K562 (cell line): Measurements from ENCODE around the gene CLCN1. TPM values are rescaled to one million over a fixed set of nuclear protein-coding genes. Genes with fewer than 3 reads are reported as not detected.
A peak's percentile ranks its signal among the peaks of the same experiment; 100 is the strongest.

ENCODE experiments used
- ATAC-seq: fragments of 200-7000 bp; cut with Tn5 transposase; 3 replicates; pipeline ENCODE4 v1.9.1; 2020; ENCODE audit warnings: moderate library complexity
- BruUV-seq: library from RNA; stranded (reverse); fragments of 400-500 nt; replicated peaks from 2 replicates; lab custom pipeline; 2021; lab: Mats Ljungman, UMichigan
- CTCF ChIA-PET: fragments of 300-600 bp; formaldehyde crosslinking; extraction: SDS; loops from one replicate; lab custom pipeline; 2021; ENCODE audit warnings: low intra/inter-chr PET ratio; lab: Yijun Ruan, JAX
- POLR2A ChIA-PET: fragments of 300-600, 350-650 bp; sonication (Branson Sonifier 250); formaldehyde crosslinking; extraction: SDS; loops from one replicate; lab custom pipeline; 2021; ENCODE audit warnings: antibody characterized with exemption, inconsistent platforms; lab: Yijun Ruan, JAX
- DNase-seq, 4 experiments: peaks; one replicate each; pipeline versions ENCODE4 v3.0.0 to v3.0.0-alpha.2; 2011 to 2018; ENCODE audit warnings: low spot score in 3 of 4, mixed read lengths in 3 of 4; ENCODE audit errors: extremely low read depth in 1 of 4
- FAIRE-seq: peaks from 2 replicates; lab custom pipeline; 2011; peaks lifted over from hg19 to GRCh38; lab: Jason Lieb, UNC
- H2AFZ ChIP-seq: 2 replicates; pipeline ENCODE4 v1.6.0; 2011; ENCODE audit warnings: low read depth, low read length, control low read depth, inconsistent platforms
- H3K27ac ChIP-seq: fragments of 200-600 bp; 3 replicates; pipeline ENCODE4 v1.8.0; 2011; ENCODE audit warnings: low read depth, mild to moderate bottlenecking, control low read depth, inconsistent platforms, low read length, moderate library complexity, mixed read lengths; ENCODE audit errors: extremely low read depth
- H3K27me3 ChIP-seq, 2 experiments: fragments of 300-600 bp in 1 of 2; 2 replicates in 1 of 2; 3 replicates in 1 of 2; pipeline versions ENCODE4 v1.6.0 to v1.8.0; 2011; ENCODE audit warnings: inconsistent platforms in 2 of 2, low read length in 2 of 2, mild to moderate bottlenecking in 1 of 2, mixed read lengths in 1 of 2, moderate library complexity in 1 of 2; ENCODE audit not compliant: control insufficient read depth in 2 of 2, insufficient read depth in 2 of 2
- H3K36me3 ChIP-seq: fragments of 300-600 bp; 3 replicates; pipeline ENCODE4 v1.8.0; 2011; ENCODE audit warnings: mild to moderate bottlenecking, low read length, inconsistent platforms; ENCODE audit not compliant: control insufficient read depth, insufficient read depth
- H3K4me1 ChIP-seq, 2 experiments: fragments of 200-600 bp in 1 of 2; replicated peaks in 1 of 2; 2 replicates in 1 of 2; 3 replicates in 1 of 2; pipeline versions ENCODE4 v1.5.1 to v1.8.0; 2011; ENCODE audit warnings: inconsistent platforms in 2 of 2, low read length in 2 of 2, mild to moderate bottlenecking in 1 of 2, mixed read lengths in 1 of 2, moderate library complexity in 1 of 2; ENCODE audit not compliant: control insufficient read depth in 2 of 2, insufficient read depth in 2 of 2
- H3K4me2 ChIP-seq: 2 replicates; pipeline ENCODE4 v1.6.1; 2011; ENCODE audit warnings: low read length, control low read depth, inconsistent platforms, mixed read lengths; ENCODE audit not compliant: insufficient read depth
- H3K4me3 ChIP-seq: fragments of 200-600 bp; sonication (generic), shearing (Covaris generic); 2 replicates; pipeline ENCODE4 v1.5.1; 2016; ENCODE audit warnings: control low read depth, inconsistent platforms
- H3K79me2 ChIP-seq: fragments of 200-600 bp; 3 replicates; pipeline ENCODE4 v1.8.0; 2011; ENCODE audit warnings: low read length, inconsistent platforms; ENCODE audit not compliant: control insufficient read depth, insufficient read depth
- H3K9ac ChIP-seq, 2 experiments: 2 replicates each; pipeline versions ENCODE4 v1.6.0 to v1.6.1; 2011; ENCODE audit warnings: low read depth in 2 of 2, low read length in 2 of 2, control low read depth in 1 of 2, inconsistent platforms in 1 of 2, mild to moderate bottlenecking in 1 of 2, mixed read lengths in 1 of 2; ENCODE audit not compliant: insufficient read depth in 1 of 2
- H3K9me1 ChIP-seq: one replicate; pipeline ENCODE4 v1.6.0; 2011; ENCODE audit warnings: inconsistent platforms, mild to moderate bottlenecking, low read length, moderate library complexity; ENCODE audit not compliant: control insufficient read depth, insufficient read depth
- H3K9me3 ChIP-seq: replicated peaks from 2 replicates; pipeline ENCODE4 v1.5.1; 2011; ENCODE audit warnings: low read depth, low read length, inconsistent platforms; ENCODE audit not compliant: control insufficient read depth, insufficient read depth
- H4K20me1 ChIP-seq: replicated peaks from 2 replicates; pipeline ENCODE4 v1.6.1; 2011; ENCODE audit warnings: low read length, inconsistent platforms, mixed read lengths; ENCODE audit not compliant: control insufficient read depth, insufficient read depth
- HLTF ChIP-seq: fragments of 450-650 bp; IDR thresholded peaks from 2 replicates; pipeline ENCODE4 v1.6.1; 2016
- RFX7 ChIP-seq: fragments of 250-450 bp; sonication (Bioruptor Pico); IDR thresholded peaks from 2 replicates; pipeline ENCODE4 v1.5.1; 2021; ENCODE audit warnings: mild to moderate bottlenecking
- TOE1 ChIP-seq, 2 experiments: fragments of 450-650 bp in 1 of 2; sonication (generic) in 1 of 2; formaldehyde crosslinking in 1 of 2; IDR thresholded peaks; 2 replicates each; pipeline versions ENCODE4 v1.7.1 to v1.8.0; 2016 to 2022; ENCODE audit warnings: borderline replicate concordance in 2 of 2, mild to moderate bottlenecking in 2 of 2, antibody characterized with exemption in 1 of 2, inconsistent platforms in 1 of 2, low read depth in 1 of 2, missing genetic modification reagents in 1 of 2, moderate library complexity in 1 of 2
- ZNF507 ChIP-seq: conservative IDR thresholded peaks from 2 replicates; pipeline ENCODE4 v1.6.1; 2017; ENCODE audit warnings: missing genetic modification characterization, missing compliant biosample characterization
- ZZZ3 ChIP-seq: fragments of 450-650 bp; IDR thresholded peaks from 2 replicates; pipeline ENCODE4 v1.6.1; 2016; ENCODE audit warnings: antibody characterized with exemption, mild to moderate bottlenecking, moderate library complexity
- WGBS: fragments of 100-300 bp; shearing (Covaris generic); methylation state at CpG from one replicate; pipeline ENCODE4 v1.1.6; 2016; ENCODE audit warnings: low coverage, mixed read lengths; ENCODE audit not compliant: insufficient coverage; ENCODE audit errors: missing lambda C conversion rate; 5-methylcytosine and 5-hydroxymethylcytosine counted together
- in situ Hi-C: fragments of 300-500 bp; cut with MboI; formaldehyde crosslinking; loops from 4 replicates; pipeline ENCODE4 v1.15.0; 2018; ENCODE audit warnings: inconsistent platforms, mixed read lengths
- intact Hi-C: fragments of 100-400 bp; cut with micrococcal nuclease; formaldehyde crosslinking; loops from 2 replicates; pipeline ENCODE4 v1.14.2; 2022
- polyA plus RNA-seq, 8 experiments: library from polyadenylated mRNA; depleted of rRNA in 4 of 8; stranded (reverse) in 5 of 8; unstranded in 3 of 8; fragments of >200 nt; fragmentation: Nextera tagmentation in 2 of 8; fragmentation: Illumina TruSeq in 1 of 8; extraction: Ambion mirVana in 2 of 8; extraction: Trizol in 1 of 8; gene quantifications; 2 replicates each; pipeline versions ENCODE4 v1.2.1 to v1.2.3, GENCODE V29; 2011 to 2014; ENCODE audit warnings: inconsistent platforms in 1 of 8, missing spikeins in 1 of 8
- total RNA-seq, 7 experiments: library from RNA; depleted of rRNA in 6 of 7; stranded (reverse); fragments of >200 nt in 6 of 7; fragmentation: Illumina TruSeq in 2 of 7; extraction: Trizol in 2 of 7; gene quantifications; 2 replicates each; pipeline versions ENCODE4 v1.2.1 to v1.2.3, GENCODE V29; 2011 to 2021; ENCODE audit warnings: low replicate concordance in 1 of 7

The CLCN1 gene
- total and polyA plus RNA-seq, 9 of the 15 experiments (the other 6 are each of a cell fraction or from before 2014, with no cell fraction given) = 0.01 to 0.11 (median 0.04) TPM; not detected in 4

DNA sequence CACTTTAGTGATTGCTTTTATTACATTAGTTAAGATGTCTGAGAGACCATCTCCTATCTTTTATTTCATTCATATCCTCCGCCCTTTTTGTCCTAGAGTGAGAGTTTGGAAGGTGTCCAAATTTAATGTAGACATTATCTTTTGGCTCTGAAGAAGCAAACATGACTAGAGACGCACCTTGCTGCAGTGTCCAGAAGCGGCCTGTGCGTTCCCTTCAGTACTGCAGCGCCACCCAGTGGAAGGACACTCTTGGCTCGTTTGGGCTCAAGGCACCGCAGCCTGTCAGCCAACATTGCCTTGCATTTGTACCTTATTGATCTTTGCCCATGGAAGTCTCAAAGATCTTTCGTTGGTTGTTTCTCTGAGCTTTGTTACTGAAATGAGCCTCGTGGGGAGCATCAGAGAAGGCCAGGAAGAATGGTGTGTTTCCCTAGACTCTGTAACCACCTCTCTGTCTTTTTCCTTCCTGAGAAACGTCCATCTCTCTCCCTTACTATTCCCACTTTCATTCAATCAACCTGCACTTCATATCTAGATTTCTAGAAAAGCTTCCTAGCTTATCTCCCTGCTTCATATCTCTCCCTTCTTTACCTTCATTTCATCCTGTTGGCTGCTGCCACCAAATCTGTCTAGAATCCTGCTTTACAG, 10.4 kb upstream of the CLCN1 start (continued):
- TF ChIP-seq TOE1 (IDR thresholded peaks at IDR 0.05; ENCODE audit: borderline replicate concordance) (0 out of 2 replicates have a peak, but pooled peaks have one; percentile 37), TOE1 (CRISPR knock-in tag; IDR thresholded peaks at IDR 0.05; ENCODE audit: borderline replicate concordance, low read depth) (no peak)

- Histone ChIP-seq H3K4me1 (no peaks in the 10 kb centered on the region), H3K36me3 (peaks cover 48% of the 10 kb centered on the region), H3K4me3 (no peak overlapping the region), H3K27ac (no peak overlapping the region), H3K9me1 (no peaks in the 10 kb centered on the region), H2AFZ (no peak overlapping the region), H3K9me3 (no peaks in the 10 kb centered on the region), H3K4me2 (no peak overlapping the region), H3K79me2 (no peaks in the 10 kb centered on the region), H4K20me1 (peaks cover 12% of the 10 kb centered on the region; the same call in 1 of the 2 replicates), H3K9ac (no peak overlapping the region), H3K27me3 (no peaks in the 10 kb centered on the region)
- BruUV-seq = no TSS peak
- DNase-seq (no peak), FAIRE-seq (no peak), ATAC-seq (no peak)
- intact Hi-C loops = no loop called here
- CTCF ChIA-PET = interaction anchor here (1.3 kb wide), 1 partner anchor 68 kb away, joined by 3 read pairs; no protein-coding TSS in a partner anchor
- in situ Hi-C loops = loop anchor here (10.0 kb wide), 2 partner anchors 64 to 294 kb away; no protein-coding TSS in a partner anchor
- WGBS = 59% methylated on average over 2 of the region's 2 CpGs
- no peak for TF ChIP-seq RFX7 (CRISPR knock-in tag)
- no peak for TF ChIP-seq ZNF507
- TF ChIP-seq HLTF = no peak
- TF ChIP-seq ZZZ3 = no peak
- POLR2A ChIA-PET = interaction anchor here (0.8 to 2.0 kb wide), 7 partner anchors 10 to 68 kb away, joined by 3 to 7 read pairs (median 4); no protein-coding TSS in a partner anchor
These were observed 7.3 kb upstream of the CLCN1 start for GRCh38 chr7:143308632-143309031.
